Measurements from ENCODE around the gene KIF3A. TPM values are rescaled to one million over a fixed set of nuclear protein-coding genes. Genes with fewer than 3 reads are reported as not detected.

The KIF3A gene
- total RNA-seq, 1 donor: 13.0 TPM

DNA sequence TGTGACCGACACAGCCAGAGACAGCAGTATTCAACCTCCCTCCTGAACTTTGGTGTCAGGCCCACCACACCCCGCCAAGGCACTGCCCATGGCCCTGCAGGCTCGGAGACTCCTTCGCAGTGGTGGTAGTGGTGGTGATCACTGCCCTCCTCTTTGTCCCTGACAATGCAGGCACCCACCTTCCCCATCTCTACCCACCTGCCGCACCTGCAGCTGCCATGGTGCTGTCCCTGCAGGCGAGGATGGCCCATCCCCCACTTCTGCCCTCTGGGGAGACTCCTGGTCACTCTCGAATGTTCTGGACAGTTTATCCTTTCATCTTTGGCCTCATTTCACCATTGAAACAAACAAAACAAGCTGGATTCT lies 67.9 kb downstream of the KIF3A start:
- TF ChIP-seq CTCF (IDR thresholded peaks at IDR 0.05; ENCODE audit: insufficient read depth, low read depth, low read length): no peak
- no peak for DNase-seq (ENCODE audit: low read depth)
- no peak overlapping the region for H3K4me3 ChIP-seq (ENCODE audit: low read depth, low read length)

DNA sequence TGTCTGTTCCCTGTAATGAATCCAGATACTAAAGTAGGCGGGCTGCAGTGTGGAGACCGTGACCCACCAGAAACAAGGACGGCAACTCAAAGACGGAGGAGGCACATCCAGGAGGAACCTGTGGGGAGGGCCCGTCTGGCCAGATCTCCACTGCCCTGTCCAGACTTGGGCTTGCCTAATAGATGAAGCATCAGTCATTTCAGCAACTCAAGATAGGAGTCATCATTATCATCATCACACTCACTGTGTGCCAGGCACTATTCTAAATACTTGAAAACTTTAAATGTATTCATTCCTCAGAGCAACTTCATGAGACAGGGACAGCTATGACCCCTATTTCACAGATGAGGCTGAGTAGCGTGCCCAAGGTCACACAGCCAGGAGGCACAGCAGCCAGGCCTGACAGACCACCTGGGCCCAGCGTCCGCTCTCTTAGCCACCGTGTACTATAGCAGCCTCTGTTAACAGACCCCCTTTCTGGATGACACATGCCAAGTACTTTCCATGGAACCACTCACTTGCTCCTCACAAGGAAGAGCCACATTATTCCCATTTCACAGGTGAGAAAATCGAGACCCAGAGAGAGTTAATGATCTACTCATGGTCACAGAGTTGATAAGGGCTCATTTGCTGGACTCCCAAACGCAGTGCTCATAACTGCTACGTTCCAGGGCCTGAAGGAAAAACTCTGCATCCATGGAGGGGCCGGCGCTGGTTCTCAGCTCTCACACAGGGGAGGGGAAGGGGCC lies 68.5 kb downstream of the KIF3A start:
- TF ChIP-seq CTCF (IDR thresholded peaks at IDR 0.05; ENCODE audit: insufficient read depth, low read depth, low read length): no peak
- DNase-seq (ENCODE audit: low read depth): no peak
- no peak overlapping the region for H3K4me3 ChIP-seq (ENCODE audit: low read depth, low read length)

- DNase-seq (ENCODE audit: low read depth): no peak
- TF ChIP-seq CTCF (IDR thresholded peaks at IDR 0.05; ENCODE audit: insufficient read depth, low read depth, low read length): no peak
- H3K4me3 ChIP-seq (ENCODE audit: low read depth, low read length): no peak overlapping the region
These were observed 69.3 kb downstream of the KIF3A start for GRCh38 chr5:132667761-132668705.

- H3K4me3 ChIP-seq (ENCODE audit: low read depth, low read length): no peak overlapping the region
- TF ChIP-seq CTCF (IDR thresholded peaks at IDR 0.05; ENCODE audit: insufficient read depth, low read depth, low read length): no peak
- no peak for DNase-seq (ENCODE audit: low read depth)
These were observed 70.0 kb downstream of the KIF3A start for GRCh38 chr5:132667309-132667708.

- no peak overlapping the region for H3K4me3 ChIP-seq (ENCODE audit: low read depth, low read length)
- DNase-seq (ENCODE audit: low read depth): no peak
- no peak for TF ChIP-seq CTCF (IDR thresholded peaks at IDR 0.05; ENCODE audit: insufficient read depth, low read depth, low read length)
These were observed 70.8 kb downstream of the KIF3A start for GRCh38 chr5:132666310-132667123.

DNA sequence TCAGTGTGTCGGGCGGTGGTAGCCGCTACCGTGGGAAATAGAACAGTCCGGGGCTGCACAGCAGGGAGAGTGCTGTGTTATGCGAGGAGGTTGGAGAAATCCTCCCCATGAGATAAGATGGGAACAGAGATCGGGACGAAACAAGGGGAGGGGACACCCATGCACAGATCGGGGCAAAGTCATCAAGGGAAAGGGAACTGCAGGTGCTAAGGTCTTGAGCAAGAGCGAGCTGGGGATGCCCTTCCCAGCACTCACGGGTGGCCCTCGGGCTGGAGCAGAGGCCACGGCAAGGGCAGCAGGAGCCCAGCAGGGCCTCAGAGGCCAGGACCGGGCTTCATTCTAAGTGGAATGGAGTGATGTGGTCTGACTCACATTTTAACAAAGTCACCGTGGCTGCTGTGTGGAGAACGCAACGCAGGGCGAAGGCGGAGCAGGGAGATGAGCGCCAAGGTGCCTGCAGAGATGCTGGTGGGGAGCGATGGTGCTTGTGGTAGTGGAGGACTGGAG lies 71.7 kb downstream of the KIF3A start:
- no peak overlapping the region for H3K4me3 ChIP-seq (ENCODE audit: low read depth, low read length)
- no peak for TF ChIP-seq CTCF (IDR thresholded peaks at IDR 0.05; ENCODE audit: insufficient read depth, low read depth, low read length)
- DNase-seq (ENCODE audit: low read depth): no peak
